NCI-H748 treated with DMSO at 0.1 percent for 48 hours (cell line): Measurements from ENCODE around the gene SORBS1.

Experiments used
- DNase-seq: peaks from one replicate; lab custom pipeline; 2025; lab: John Stamatoyannopoulos, UW

The SORBS1 gene

DNA sequence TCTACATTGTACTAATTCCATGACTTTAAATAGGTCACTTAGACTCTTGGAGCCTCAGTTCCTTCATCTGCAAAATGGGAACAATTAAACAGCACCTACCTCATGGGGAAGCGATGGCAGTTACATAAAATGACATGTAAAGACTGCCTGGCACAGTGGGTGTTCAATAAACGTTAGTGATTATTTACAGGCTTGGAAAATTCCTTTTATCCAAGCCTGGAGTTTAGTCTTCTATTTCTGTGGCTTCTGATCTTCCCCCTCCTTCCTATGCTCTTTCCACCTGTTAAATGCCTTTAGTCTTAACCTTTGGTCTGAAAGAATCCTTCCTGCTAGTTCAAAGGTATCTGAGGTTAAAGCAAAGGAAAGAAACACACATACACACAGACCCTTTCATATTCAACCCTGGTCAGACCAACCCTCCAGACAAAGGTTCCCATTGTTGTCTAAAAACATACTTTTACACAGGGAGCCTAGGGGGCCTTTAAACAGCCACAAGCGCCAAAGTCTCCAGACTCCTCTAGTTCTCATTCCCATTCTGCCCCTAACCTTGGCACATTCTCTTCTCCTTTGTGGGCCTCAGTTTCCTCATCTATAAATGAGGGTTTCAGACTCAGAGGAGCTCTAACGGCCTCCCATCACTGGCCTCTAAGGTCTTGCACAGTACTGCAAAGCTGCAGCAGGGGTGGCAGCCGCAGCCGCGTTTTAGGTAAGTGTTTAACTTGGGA is 21.4 kb downstream of the SORBS1 start:
- DNase-seq = no peak

DNA sequence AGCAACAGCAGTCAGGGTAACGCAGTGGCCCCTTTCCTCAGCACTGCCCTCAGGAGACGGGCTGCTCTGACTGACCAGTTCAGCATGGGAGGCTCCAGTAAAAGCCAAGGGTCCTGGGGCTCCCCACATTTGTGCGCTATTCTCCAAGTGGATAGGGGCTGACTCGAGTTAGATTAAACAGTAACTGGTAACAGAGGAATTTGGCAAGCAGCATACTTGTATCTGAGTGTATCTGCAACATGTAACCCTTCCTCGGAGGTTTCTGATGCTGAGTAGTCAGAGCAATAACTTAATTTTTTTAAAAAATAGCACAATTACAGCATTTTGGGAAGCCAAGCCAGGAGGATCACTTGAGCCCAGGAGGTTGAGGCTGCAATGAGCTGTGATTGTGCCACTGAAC is 22.8 kb downstream of the SORBS1 start:
- DNase-seq = no peak

- no peak for DNase-seq
Measured at GRCh38 chr10:95537542-95537927, 23.6 kb downstream of the SORBS1 start.

DNA sequence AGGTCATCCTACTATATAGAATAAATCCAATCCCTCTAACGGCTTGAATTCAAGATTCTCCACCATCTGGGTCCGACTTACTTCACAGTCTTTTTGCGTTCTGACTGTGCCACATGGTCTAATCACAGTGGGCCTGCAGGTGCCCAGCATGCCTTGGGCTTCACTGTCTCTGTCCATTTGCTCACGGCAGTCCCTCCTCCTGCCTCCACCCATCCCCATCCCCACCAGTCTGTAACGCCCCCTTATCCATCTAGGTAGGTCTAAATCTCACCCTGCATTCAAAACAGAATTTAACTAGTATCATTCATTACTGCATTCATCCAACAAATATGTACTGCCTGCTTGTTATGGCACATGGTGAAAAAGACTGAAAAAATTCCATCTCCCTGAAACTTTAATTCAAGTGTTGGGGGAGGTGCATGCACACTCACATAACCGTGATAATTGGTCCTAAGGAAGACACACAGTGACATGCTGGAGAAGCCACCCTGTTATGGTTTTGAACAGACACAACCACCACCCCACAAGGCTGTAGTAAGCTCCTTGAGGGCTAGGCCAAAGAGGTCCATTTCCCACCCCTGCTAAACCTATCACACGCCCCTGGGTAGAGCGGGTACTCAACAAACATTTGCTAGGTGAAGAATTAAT is 24.2 kb downstream of the SORBS1 start:
- DNase-seq = no peak

DNA sequence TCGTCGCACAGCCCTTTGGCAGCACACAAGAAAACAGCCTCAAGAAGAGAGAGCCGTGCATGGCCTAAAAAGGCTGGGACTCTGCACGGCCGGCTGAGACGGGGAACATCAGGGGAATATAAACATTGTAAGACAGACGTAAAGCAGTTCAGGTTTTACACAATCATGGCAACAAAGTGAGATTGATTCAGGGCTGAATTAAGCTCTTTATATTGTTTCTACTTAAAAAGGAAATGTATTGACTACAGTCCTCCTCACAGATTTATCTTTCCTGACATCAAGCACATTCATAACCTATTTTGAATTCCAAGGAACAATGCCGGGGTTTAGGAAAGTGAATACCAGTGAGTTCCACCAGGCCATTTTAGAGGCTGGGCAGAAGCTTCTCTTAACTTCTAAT is 25.2 kb downstream of the SORBS1 start:
- DNase-seq = no peak

GRCh38 chr10:95535526-95535925 is 25.6 kb downstream of the SORBS1 start:
- no peak for DNase-seq

GRCh38 chr10:95533590-95533989 is 27.6 kb downstream of the SORBS1 start:
- DNase-seq = no peak

DNA sequence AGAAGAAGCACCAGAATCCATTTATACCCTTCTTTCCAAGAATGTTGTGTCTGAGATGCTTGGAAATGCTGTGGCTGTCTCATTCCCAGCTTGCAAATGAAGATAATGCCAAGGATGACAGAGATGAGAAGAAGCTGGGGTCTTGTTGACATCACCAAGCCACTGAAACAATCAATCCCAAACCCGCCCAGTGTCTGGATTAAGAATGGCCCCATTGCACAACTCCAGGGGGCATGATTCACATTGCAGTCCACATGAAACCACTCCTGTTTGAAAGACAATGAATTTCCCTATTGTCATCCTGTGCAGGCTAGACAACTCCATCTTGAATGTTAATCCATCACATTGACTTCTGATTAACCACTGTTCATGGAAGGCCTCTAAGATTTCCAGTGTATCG is 28.6 kb downstream of the SORBS1 start:
- no peak for DNase-seq

DNA sequence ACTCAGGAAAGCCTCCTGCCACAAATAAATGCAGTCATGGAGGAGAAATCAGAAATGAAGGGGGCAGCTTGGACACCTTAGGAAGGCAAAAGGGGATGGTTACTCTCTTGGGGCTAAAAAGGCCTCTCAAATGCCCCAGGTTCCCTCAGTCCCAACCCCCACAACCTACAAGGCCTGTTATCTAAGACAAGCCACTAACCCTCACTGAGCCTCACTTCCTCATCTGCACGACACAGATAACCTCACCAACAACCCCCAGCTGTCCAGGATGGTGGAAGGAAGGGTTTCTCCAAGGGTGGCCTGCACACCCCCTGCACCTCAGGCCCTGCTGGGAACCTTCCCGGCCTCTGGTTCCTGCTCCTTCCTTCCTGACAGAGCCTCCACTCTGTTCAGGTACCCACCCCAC is 29.2 kb downstream of the SORBS1 start:
- no peak for DNase-seq

DNA sequence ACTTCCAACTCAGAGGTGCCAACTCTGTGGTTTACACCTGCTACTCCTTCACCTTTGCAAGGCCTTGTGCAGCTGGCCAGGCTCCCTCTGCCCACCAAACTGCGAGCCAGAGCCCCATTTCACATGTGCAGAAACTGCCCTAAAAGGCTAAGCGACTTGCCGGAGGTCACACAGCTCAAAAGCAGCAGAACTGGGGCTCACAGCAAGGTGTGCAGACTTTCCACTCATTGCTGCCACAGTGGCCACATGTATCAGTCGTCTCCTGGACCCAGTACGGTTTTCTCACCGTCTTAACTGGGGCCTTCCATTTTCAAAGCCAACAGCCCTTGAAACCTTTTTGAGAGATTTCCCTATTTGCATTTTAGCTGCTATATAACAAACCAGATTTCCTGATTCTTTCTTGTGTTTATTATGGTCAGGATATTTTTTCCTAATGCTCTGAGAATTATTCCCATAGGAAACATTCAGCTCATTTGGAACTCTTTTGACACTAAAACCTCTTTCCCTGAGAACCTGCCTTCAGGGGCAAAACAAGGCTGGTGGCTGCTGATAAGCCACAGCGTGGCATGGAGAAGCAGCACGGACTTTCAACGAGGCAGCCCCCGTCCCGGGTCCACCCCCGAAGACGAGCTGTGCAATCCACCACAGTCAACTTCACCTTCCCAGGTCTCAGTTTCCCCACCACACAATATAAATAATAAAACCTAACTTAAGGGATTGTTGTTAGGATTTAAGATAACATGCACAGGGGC is 29.9 kb downstream of the SORBS1 start:
- no peak for DNase-seq

DNA sequence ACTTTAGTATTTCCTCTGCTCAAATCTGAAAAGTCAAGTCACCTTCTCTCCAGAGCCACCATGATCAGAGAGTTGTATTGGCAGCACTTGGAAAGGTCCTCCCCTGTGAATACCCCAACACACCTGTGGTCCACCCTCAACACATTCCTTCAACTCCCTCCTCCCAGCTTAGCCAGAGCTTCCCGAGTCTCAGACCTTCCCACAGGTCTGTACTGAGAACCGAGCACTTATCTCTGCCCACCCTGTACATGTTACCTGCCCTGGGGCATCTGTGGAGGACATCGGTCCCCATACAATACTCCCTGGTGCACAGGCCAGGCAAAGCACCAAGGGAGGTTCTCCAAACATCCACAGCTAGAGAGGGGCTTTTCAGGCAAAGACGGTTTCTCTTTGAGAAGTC is 30.6 kb downstream of the SORBS1 start:
- DNase-seq = no peak

DNA sequence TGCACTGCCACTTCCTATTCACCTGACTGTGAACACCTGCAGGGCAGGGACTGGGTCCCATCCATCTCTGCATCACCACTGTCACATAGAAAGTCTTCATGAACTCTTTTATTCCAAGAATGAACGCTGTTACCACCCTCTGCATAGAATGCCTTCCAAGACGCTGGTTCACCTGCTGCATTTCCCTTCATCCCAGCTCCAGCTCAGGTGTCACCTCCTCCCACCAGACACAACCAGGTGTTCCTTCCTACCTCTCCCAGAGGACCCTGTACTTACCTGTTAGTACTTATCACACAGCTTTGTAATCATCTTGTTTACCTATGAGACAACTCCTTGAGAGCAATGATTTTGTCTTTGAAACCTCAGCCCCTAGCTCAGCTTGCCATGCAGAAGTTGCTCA is 31.1 kb downstream of the SORBS1 start:
- no peak for DNase-seq

- DNase-seq = no peak
Measured at GRCh38 chr10:95526044-95526443, 35.1 kb downstream of the SORBS1 start.

DNA sequence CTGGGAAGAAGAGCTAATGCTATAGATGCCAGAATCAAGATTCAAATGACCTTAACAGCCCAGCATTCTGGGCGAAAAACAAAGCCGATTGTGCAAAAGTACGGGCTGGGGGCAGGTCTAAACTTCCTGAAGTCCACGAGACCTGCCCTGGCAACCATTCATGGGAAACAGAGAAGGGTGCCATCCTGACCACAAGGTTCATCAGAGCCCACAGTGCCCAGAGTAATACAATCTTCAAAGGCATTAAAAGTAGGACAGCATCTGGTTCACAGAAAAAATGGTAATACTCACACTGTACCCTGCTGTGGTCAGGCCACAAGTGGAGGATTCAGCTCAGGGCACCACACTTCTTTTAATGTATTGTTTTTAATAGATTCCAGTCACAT is 36.1 kb downstream of the SORBS1 start:
- DNase-seq = no peak

DNA sequence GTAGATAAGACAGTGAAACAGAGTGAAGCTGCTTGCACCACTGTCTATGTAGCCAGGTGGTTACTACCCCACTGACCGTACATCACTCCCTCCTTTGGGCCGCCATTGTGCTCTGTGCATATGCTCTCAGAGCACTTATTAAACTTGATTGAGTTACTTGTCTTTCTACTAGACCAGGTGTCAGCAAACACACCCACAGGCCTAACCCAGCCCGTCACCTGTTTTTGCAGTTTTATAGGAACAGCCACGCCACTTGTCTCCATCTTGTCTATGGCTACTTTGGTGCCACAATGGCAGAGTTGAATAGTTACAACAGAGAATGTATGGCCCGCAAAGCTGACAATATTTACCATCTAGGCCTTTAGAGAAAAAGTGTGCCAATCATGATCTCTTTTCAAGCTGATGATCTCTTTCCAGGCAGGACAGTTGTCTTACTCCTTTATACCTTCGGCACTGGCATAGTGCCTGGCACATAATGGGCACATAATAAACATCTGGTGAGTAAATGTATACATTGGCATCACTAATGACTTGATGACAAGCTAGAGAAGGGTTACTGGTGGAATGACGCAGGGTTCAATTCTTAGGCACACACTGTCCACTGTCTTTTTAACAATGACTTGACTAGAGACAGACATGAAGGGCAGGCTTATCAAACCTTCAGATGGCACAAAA is 36.7 kb downstream of the SORBS1 start:
- no peak for DNase-seq

GRCh38 chr10:95522117-95522516 is 39.1 kb downstream of the SORBS1 start:
- DNase-seq = no peak

DNA sequence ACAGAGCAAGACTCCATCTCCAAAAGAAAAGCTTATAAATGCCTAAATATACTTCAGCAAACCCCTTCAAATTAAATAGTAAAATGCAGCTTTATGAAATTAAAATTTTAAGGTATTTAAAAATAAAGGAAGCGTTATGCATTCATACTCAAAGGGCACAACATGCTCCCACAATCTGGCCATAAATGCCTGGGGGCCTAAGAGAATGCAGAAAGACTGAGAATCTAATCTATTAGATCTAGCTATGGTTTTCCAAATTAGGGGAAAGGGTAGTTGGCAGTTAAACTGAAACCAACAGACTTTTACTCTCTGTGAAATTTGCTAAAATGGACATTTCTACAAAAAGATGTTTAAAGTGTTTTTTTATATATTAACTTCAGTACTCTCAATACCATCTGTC is 40.6 kb downstream of the SORBS1 start:
- no peak for DNase-seq

DNA sequence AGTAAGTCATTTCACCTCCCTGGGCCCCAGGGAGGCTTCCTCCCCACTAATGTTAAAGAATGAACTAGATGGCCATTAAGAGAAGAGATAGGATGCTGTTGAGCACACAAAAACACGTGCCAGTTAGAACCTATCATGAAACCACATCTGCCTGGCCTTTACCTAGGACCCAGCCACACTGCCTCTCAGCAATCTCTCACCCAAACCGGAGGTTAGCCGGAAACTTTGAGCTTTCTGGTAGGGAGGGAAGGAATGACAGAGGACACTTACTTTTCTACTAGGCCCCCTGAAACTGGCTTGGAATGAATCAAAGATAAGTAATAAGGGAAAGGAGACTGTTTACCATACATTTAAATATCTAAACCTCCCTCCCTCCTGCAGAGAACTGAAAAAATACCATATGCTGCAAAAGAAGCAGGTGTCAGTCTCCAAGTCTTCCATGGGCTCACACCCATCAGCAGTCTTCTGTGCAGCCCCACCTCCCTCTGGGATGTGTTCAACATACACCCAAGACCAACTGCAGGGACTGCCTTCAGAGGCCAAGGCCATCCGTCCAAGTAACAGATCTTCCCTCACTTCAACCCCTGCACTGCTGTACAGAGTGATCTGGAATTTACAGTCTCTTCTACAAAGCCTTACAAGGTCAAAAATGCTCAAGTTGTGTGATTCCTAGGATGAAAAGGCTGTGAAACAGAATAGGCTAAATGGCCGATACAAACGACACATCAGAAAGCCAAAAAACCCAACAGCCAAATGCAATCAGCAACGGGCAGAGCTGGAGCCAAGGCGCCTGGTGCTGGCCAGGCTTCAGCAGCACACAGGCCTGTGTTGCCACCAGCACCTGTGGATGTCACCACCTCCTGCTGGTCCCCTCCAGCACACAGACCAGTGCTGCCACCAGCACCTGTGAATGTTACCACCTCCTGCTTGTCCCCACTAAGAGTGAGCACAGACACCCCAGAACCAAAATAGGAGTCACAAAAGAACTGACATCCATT is 42.4 kb downstream of the SORBS1 start:
- DNase-seq = no peak

GRCh38 chr10:95517536-95518454 is 43.4 kb downstream of the SORBS1 start:
- no peak for DNase-seq

DNA sequence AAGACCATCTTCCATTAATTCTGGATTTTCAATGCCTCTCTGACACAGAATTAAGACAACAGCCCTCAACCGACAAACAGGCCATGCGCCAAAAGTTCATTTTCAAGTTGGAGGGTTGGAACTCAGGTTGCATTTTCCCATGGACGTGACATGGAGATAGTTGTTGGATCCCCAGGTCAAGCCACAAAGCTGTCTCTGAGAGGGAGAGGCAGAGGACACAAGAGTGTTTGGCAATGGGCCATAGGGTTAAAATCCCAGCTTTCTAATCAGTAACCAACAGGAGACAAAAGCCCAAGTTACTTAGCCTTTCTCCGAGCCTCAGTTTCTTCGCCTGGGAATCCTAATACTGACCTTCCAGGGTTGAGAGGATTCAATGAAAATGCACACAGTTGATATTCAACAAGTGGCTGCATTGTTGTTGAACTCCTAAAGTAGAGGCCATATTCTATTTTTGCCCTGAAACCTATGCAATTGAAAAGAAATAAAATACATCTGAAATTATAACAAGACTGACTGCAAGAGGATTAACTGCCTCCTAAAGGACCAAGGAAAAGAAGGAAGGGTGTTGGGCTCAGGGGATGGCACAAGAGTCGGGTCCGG is 44.3 kb downstream of the SORBS1 start:
- DNase-seq = no peak
